Mesenchymal stem cell (in vitro differentiated cells and primary cell): ENCODE results near the gene SH3GLB2.

ENCODE experiments used
- DNase-seq: peaks from one replicate; pipeline ENCODE4 v3.0.0-alpha.2; 2013
- H2AFZ ChIP-seq: one replicate; pipeline ENCODE4 v1.6.1; 2013; ENCODE audit warnings: low read depth, mild to moderate bottlenecking, control low read depth, inconsistent platforms, low read length, moderate library complexity
- H2AK5ac ChIP-seq: 2 replicates; pipeline ENCODE4 v1.6.1; 2013; ENCODE audit warnings: low read length, moderate library complexity, mild to moderate bottlenecking, inconsistent platforms; ENCODE audit not compliant: severe bottlenecking
- H2BK120ac ChIP-seq: one replicate; pipeline ENCODE4 v1.6.1; 2013; ENCODE audit warnings: low read depth, mild to moderate bottlenecking, inconsistent platforms, low read length, moderate library complexity
- H2BK12ac ChIP-seq, 2 experiments: one replicate each; pipeline ENCODE4 v1.6.1; 2013; ENCODE audit warnings: inconsistent platforms in 2 of 2, low read length in 2 of 2, mild to moderate bottlenecking in 2 of 2, moderate library complexity in 2 of 2, control low read depth in 1 of 2
- H2BK15ac ChIP-seq: one replicate; pipeline ENCODE4 v1.6.1; 2013; ENCODE audit warnings: mild to moderate bottlenecking, low read depth, inconsistent platforms; ENCODE audit not compliant: poor library complexity, severe bottlenecking
- H2BK5ac ChIP-seq: 2 replicates; pipeline ENCODE4 v1.6.1; 2013; ENCODE audit warnings: low read depth, mild to moderate bottlenecking, low read length, control low read depth, inconsistent platforms; ENCODE audit not compliant: poor library complexity, severe bottlenecking
- H3K14ac ChIP-seq, 2 experiments: one replicate each; pipeline ENCODE4 v1.6.1; 2013; ENCODE audit warnings: inconsistent platforms in 2 of 2, low read length in 2 of 2, control low read depth in 1 of 2, mild to moderate bottlenecking in 1 of 2, moderate library complexity in 1 of 2
- H3K18ac ChIP-seq, 2 experiments: one replicate each; pipeline ENCODE4 v1.6.1; 2013; ENCODE audit warnings: inconsistent platforms in 2 of 2, low read length in 2 of 2, control low read depth in 1 of 2, low read depth in 1 of 2, mild to moderate bottlenecking in 1 of 2
- H3K23ac ChIP-seq, 2 experiments: one replicate each; pipeline ENCODE4 v1.6.1; 2013; ENCODE audit warnings: inconsistent platforms in 2 of 2, low read length in 2 of 2, mild to moderate bottlenecking in 2 of 2, moderate library complexity in 2 of 2, control low read depth in 1 of 2
- H3K27ac ChIP-seq: 2 replicates; pipeline ENCODE4 v1.5.1; 2013; ENCODE audit warnings: mild to moderate bottlenecking, moderate library complexity, low read length, control low read depth, inconsistent platforms; ENCODE audit not compliant: poor library complexity, severe bottlenecking
- H3K27me3 ChIP-seq, 2 experiments: 2 replicates each; pipeline versions ENCODE4 v1.6.1 to v1.7.0; 2013; ENCODE audit warnings: low read length in 2 of 2, mild to moderate bottlenecking in 2 of 2, moderate library complexity in 2 of 2, control low read depth in 1 of 2, inconsistent platforms in 1 of 2; ENCODE audit not compliant: control insufficient read depth in 1 of 2, insufficient read depth in 1 of 2
- H3K36me3 ChIP-seq, 2 experiments: 2 replicates each; pipeline versions ENCODE4 v1.6.1 to v1.7.0; 2013; ENCODE audit warnings: low read length in 2 of 2, control low read depth in 1 of 2, inconsistent platforms in 1 of 2, low read depth in 1 of 2, mild to moderate bottlenecking in 1 of 2; ENCODE audit not compliant: insufficient read depth in 2 of 2, control insufficient read depth in 1 of 2
- H3K4ac ChIP-seq, 2 experiments: one replicate each; pipeline ENCODE4 v1.6.1; 2013; ENCODE audit warnings: inconsistent platforms in 2 of 2, low read length in 2 of 2, mild to moderate bottlenecking in 2 of 2, moderate library complexity in 2 of 2, control low read depth in 1 of 2, low read depth in 1 of 2
- H3K4me1 ChIP-seq: 2 replicates; pipeline ENCODE4 v1.6.1; 2013; ENCODE audit warnings: low read depth, low read length, control low read depth; ENCODE audit not compliant: control insufficient read depth, insufficient read depth
- H3K4me2 ChIP-seq: 2 replicates; pipeline ENCODE4 v1.6.1; 2013; ENCODE audit warnings: low read length, mild to moderate bottlenecking, inconsistent platforms; ENCODE audit not compliant: poor library complexity, severe bottlenecking
- H3K4me3 ChIP-seq, 2 experiments: 2 replicates each; pipeline versions ENCODE4 v1.5.1 to v1.7.0; 2013; ENCODE audit warnings: low read length in 2 of 2, mild to moderate bottlenecking in 2 of 2, control low read depth in 1 of 2, low read depth in 1 of 2; ENCODE audit not compliant: insufficient read depth in 1 of 2
- H3K79me1 ChIP-seq: replicated peaks from 2 replicates; pipeline ENCODE4 v1.6.1; 2013; ENCODE audit warnings: mild to moderate bottlenecking, control low read depth, low read length, inconsistent platforms; ENCODE audit not compliant: poor library complexity, severe bottlenecking
- H3K9ac ChIP-seq: 2 replicates; pipeline ENCODE4 v1.7.0; 2013; ENCODE audit warnings: mild to moderate bottlenecking, low read length, moderate library complexity
- H3K9me3 ChIP-seq: 2 replicates; pipeline ENCODE4 v1.7.0; 2013; ENCODE audit warnings: mild to moderate bottlenecking, low read length; ENCODE audit not compliant: control insufficient read depth
- H4K8ac ChIP-seq: one replicate; pipeline ENCODE4 v1.6.1; 2013; ENCODE audit warnings: inconsistent platforms, mild to moderate bottlenecking, low read length, moderate library complexity
- H4K91ac ChIP-seq: one replicate; pipeline ENCODE4 v1.6.1; 2013; ENCODE audit warnings: mild to moderate bottlenecking, low read length, inconsistent platforms
- WGBS: methylation state at CpG from one replicate; pipeline ENCODE4 v1.1.7; 2013; ENCODE audit warnings: mixed read lengths; 5-methylcytosine and 5-hydroxymethylcytosine counted together

The SH3GLB2 gene

DNA sequence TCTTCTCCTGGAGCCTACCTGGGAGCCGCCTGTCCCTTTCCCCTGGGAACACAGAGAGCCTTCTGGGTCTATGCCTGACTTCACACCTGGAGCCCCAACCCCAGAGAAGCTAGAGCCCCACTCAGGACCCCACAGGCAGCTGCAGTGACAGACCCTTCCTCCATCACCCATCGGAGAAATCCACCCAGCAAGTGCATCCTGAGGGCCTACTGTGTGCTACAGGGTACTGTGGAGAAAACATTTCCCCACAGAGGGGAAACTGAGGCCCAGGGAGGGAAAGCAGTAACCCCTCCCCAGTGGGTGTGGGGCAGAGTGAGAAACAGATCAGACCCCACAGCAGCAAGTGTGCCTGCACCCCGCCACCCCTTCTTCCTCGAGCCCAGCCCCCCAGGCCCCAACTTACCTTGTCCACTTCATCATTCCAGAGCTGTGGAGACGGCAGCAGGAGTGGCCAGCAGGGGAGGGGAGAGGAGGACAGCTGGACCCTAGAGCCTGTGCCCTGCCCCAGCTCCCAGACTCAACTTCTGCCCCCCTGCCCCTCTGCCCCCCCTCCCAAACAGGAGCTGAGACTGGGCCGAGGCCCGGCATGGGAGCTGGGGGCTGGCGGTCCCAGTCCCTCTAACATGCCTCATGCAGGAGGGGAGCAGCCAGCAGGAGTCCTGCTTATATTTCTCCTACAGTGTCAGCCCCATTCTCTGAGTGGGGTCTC, 17.7 kb downstream of the SH3GLB2 start:
- WGBS: 93% methylated on average over 7 of the region's 8 CpGs
- peaks cover 53 to 94% of the 10 kb centered on the region in 2 experiments for H3K36me3 ChIP-seq
- no peak overlapping the region for H2AFZ ChIP-seq
- peaks cover 28% of the 10 kb centered on the region for H3K79me1 ChIP-seq
- no peak overlapping the region for H2BK5ac ChIP-seq
- no peak overlapping the region for H2AK5ac ChIP-seq
- H2BK12ac ChIP-seq: no peak overlapping the region
- no peak overlapping the region for H3K4ac ChIP-seq
- no peak overlapping the region for H4K8ac ChIP-seq
- no peak overlapping the region for H3K9ac ChIP-seq
- H3K4me1 ChIP-seq: peaks cover 11% of the 10 kb centered on the region
- no peak overlapping the region for H3K4me3 ChIP-seq
- H3K4me2 ChIP-seq: no peak overlapping the region
- no peaks in the 10 kb centered on the region for H3K9me3 ChIP-seq
- H3K23ac ChIP-seq: no peak overlapping the region
- H2BK120ac ChIP-seq: no peak overlapping the region
- no peak overlapping the region for H4K91ac ChIP-seq
- H3K27me3 ChIP-seq: no peaks in the 10 kb centered on the region
- DNase-seq: no peak
- no peak overlapping the region for H3K18ac ChIP-seq
- no peak overlapping the region for H2BK15ac ChIP-seq
- no peak overlapping the region for H3K14ac ChIP-seq
- H3K27ac ChIP-seq: no peak overlapping the region

DNA sequence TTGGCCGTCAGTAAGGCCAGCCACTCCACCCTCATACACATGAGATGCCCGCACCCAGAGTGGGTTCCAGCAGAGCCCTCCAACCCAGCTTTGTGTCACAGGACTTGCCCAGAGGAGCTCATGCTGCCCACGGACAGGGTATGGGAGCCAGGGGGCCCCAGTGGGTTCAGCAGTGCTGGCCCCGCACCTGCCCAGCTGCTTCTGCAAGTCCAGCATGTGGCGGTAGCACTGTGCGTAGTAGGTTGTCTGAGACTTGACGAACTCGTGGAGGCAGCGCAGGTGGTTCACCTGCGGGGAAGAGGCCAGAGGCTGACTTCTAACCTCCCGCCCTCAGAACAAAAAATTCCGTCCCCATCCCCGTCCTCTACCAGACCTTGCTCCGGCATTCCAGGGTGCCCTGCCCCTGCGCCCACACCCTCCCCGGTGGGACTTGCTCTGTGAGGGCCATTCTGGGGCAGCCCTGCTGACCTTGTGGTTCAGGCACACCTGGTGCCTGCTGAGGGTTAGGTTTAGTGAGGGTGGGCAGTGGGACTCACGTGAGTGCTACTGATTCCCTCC, 18.5 kb downstream of the SH3GLB2 start:
- 96% methylated on average over 15 of the region's 17 CpGs for WGBS

DNA sequence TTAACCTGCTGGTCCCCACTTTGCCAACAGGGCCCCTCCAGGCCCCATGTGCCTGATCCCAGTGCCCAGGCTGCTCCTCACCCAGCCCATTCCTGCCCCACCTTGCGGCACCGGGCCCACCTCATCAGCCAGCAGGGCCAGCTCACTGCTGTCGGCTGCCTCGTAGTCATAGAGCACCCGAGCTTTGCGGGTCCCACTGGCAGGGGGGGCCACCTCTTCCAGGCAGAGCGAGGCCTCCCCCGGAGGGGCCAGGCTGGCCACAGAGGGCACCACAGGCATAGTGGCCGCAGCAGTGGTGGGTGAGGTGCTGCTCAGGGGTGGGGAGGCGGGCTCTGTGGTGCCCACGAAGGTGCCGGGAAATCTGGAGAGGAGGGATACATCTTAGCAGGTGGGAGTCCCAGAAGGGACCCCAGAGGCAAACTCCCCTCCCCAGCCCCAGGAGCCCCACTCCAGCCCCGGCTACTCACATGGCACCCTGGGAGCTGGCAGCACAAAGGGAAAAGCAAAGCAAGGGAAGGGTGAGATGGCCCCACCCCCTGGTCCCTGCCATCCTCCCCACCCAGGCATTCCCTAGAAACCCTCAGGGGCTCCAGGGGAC, 19.0 kb downstream of the SH3GLB2 start:
- Histone ChIP-seq H3K23ac (no peak overlapping the region), H3K27me3 (no peaks in the 10 kb centered on the region), H2BK120ac (no peak overlapping the region), H4K8ac (no peak overlapping the region), H3K79me1 (peaks cover 24% of the 10 kb centered on the region), H3K18ac (no peak overlapping the region), H3K27ac (no peak overlapping the region), H2AK5ac (no peak overlapping the region), H3K4me3 (no peak overlapping the region), H3K9me3 (no peaks in the 10 kb centered on the region), H2BK15ac (no peak overlapping the region), H4K91ac (no peak overlapping the region), H3K4me1 (peaks cover 11% of the 10 kb centered on the region), H3K9ac (no peak overlapping the region), H3K4ac (peak overlapping the region in 1 of 2 experiments; percentile 15), H3K14ac (no peak overlapping the region), H3K4me2 (no peak overlapping the region), H2BK5ac (no peak overlapping the region), H2AFZ (no peak overlapping the region), H2BK12ac (no peak overlapping the region), H3K36me3 (peaks cover 56 to 95% of the 10 kb centered on the region in 2 experiments)
- 99% methylated on average over 10 of the region's 13 CpGs for WGBS
- no peak for DNase-seq

More for the DNA sequence above, 18.5 kb downstream of the SH3GLB2 start:
- H3K27ac ChIP-seq: no peak overlapping the region
- H4K8ac ChIP-seq: no peak overlapping the region
- no peak overlapping the region for H2BK15ac ChIP-seq
- H3K36me3 ChIP-seq: peaks cover 60 to 100% of the 10 kb centered on the region in 2 experiments
- H3K79me1 ChIP-seq: peaks cover 28% of the 10 kb centered on the region
- no peak overlapping the region for H3K4ac ChIP-seq
- no peak overlapping the region for H3K23ac ChIP-seq
- no peak overlapping the region for H3K4me2 ChIP-seq
- H4K91ac ChIP-seq: peak overlapping the region; percentile 29
- no peak overlapping the region for H2BK120ac ChIP-seq
- H3K27me3 ChIP-seq: no peaks in the 10 kb centered on the region
- H3K14ac ChIP-seq: no peak overlapping the region
- DNase-seq: no peak
- no peak overlapping the region for H3K18ac ChIP-seq
- no peak overlapping the region for H3K4me3 ChIP-seq
- no peak overlapping the region for H2BK5ac ChIP-seq
- H2BK12ac ChIP-seq: no peak overlapping the region
- H2AK5ac ChIP-seq: no peak overlapping the region
- H2AFZ ChIP-seq: no peak overlapping the region
- H3K9ac ChIP-seq: no peak overlapping the region
- no peaks in the 10 kb centered on the region for H3K9me3 ChIP-seq
- peaks cover 11% of the 10 kb centered on the region for H3K4me1 ChIP-seq

DNA sequence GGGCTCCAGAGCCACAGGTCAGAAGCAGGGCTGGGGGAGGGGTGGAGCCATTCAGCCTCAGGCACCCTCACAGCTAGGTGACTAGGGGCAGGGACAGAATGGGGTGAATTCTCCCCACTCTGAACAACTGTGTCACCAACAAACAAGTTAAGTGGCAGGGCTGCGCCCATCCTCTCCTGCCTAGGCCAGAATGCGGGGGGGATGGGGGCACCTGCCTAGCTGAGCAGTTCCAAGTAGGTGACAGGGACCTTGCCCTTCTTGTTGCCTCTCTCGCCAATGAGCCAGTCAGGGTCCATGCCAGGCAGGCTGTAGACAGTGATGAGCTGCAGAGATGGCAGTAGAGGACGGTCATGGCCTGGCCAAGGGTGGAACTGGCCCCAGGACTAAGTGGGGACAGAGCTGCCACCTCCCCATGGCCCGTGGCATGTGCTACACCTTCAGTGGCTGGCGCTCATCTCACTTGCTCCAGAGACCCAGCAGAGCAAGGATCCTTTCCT, 19.6 kb downstream of the SH3GLB2 start:
- no peak overlapping the region for H2BK5ac ChIP-seq
- H3K27me3 ChIP-seq: no peaks in the 10 kb centered on the region
- peaks cover 22% of the 10 kb centered on the region for H3K79me1 ChIP-seq
- H2AK5ac ChIP-seq: no peak overlapping the region
- H3K23ac ChIP-seq: no peak overlapping the region
- peaks cover 54 to 92% of the 10 kb centered on the region in 2 experiments for H3K36me3 ChIP-seq
- H3K4me1 ChIP-seq: peaks cover 11% of the 10 kb centered on the region
- no peak overlapping the region for H2AFZ ChIP-seq
- H2BK15ac ChIP-seq: no peak overlapping the region
- H3K4me3 ChIP-seq: no peak overlapping the region
- H3K14ac ChIP-seq: no peak overlapping the region
- no peak overlapping the region for H3K27ac ChIP-seq
- no peak overlapping the region for H4K8ac ChIP-seq
- no peak overlapping the region for H3K4me2 ChIP-seq
- no peak for DNase-seq
- over 99% methylated on average over 6 of the region's 6 CpGs for WGBS
- no peak overlapping the region for H2BK120ac ChIP-seq
- no peak overlapping the region for H3K4ac ChIP-seq
- no peaks in the 10 kb centered on the region for H3K9me3 ChIP-seq
- H4K91ac ChIP-seq: peak overlapping the region; percentile 4
- no peak overlapping the region for H2BK12ac ChIP-seq
- no peak overlapping the region for H3K9ac ChIP-seq
- no peak overlapping the region for H3K18ac ChIP-seq
